ENCODE results near the gene PLA2G4D. TPM values are rescaled to one million over a fixed set of nuclear protein-coding genes. Genes with fewer than 3 reads are reported as not detected.

PLA2G4D gene
- total RNA-seq, 1 donor from 2014 or later = not detected

GRCh38 chr15:42083605-42083908, 10.8 kb downstream of the PLA2G4D start:
- peaks cover 5% of the 10 kb centered on the region for H3K36me3 Mint-ChIP-seq (ENCODE audit: unreplicated experiment)

GRCh38 chr15:42082823-42083604, 11.3 kb downstream of the PLA2G4D start:
- DNase-seq = no peak
- peaks cover 5% of the 10 kb centered on the region for H3K9me3 Mint-ChIP-seq (ENCODE audit: unreplicated experiment)
- no peak overlapping the region for H3K4me3 Mint-ChIP-seq (ENCODE audit: unreplicated experiment)
- TF ChIP-seq CTCF (IDR thresholded peaks at IDR 0.05; ENCODE audit: partially characterized antibody, unreplicated experiment) = no peak
- H3K36me3 Mint-ChIP-seq (ENCODE audit: unreplicated experiment) = peaks cover 5% of the 10 kb centered on the region
- peaks cover 3% of the 10 kb centered on the region for H3K27me3 Mint-ChIP-seq (ENCODE audit: unreplicated experiment)
- no peak overlapping the region for H3K27ac Mint-ChIP-seq (ENCODE audit: unreplicated experiment)
- H3K4me1 Mint-ChIP-seq (ENCODE audit: low read depth, unreplicated experiment) = peaks cover 5% of the 10 kb centered on the region

More at GRCh38 chr15:42083605-42083908, 10.8 kb downstream of the PLA2G4D start:
- Mint-ChIP-seq H3K4me1 (ENCODE audit: low read depth, unreplicated experiment) (peaks cover 8% of the 10 kb centered on the region), H3K27me3 (ENCODE audit: unreplicated experiment) (peaks cover 3% of the 10 kb centered on the region), H3K9me3 (ENCODE audit: unreplicated experiment) (peaks cover 5% of the 10 kb centered on the region), H3K27ac (ENCODE audit: unreplicated experiment) (no peak overlapping the region), H3K4me3 (ENCODE audit: unreplicated experiment) (no peak overlapping the region)
- no peak for TF ChIP-seq CTCF (IDR thresholded peaks at IDR 0.05; ENCODE audit: partially characterized antibody, unreplicated experiment)
- no peak for DNase-seq

GRCh38 chr15:42082141-42082540, 12.2 kb downstream of the PLA2G4D start:
- Mint-ChIP-seq H3K27me3 (ENCODE audit: unreplicated experiment) (peaks cover 3% of the 10 kb centered on the region), H3K36me3 (ENCODE audit: unreplicated experiment) (peaks cover 5% of the 10 kb centered on the region)

GRCh38 chr15:42080919-42081830, 13.2 kb downstream of the PLA2G4D start:
- no peak for TF ChIP-seq CTCF (IDR thresholded peaks at IDR 0.05; ENCODE audit: partially characterized antibody, unreplicated experiment)
- Mint-ChIP-seq H3K36me3 (ENCODE audit: unreplicated experiment) (peaks cover 5% of the 10 kb centered on the region), H3K27ac (ENCODE audit: unreplicated experiment) (no peak overlapping the region), H3K4me1 (ENCODE audit: low read depth, unreplicated experiment) (peaks cover 2% of the 10 kb centered on the region), H3K27me3 (ENCODE audit: unreplicated experiment) (peaks cover 3% of the 10 kb centered on the region), H3K9me3 (ENCODE audit: unreplicated experiment) (peaks cover 2% of the 10 kb centered on the region), H3K4me3 (ENCODE audit: unreplicated experiment) (no peak overlapping the region)
- no peak for DNase-seq

More at GRCh38 chr15:42082141-42082540, 12.2 kb downstream of the PLA2G4D start:
- DNase-seq = no peak
- no peak overlapping the region for H3K27ac Mint-ChIP-seq (ENCODE audit: unreplicated experiment)
- peaks cover 5% of the 10 kb centered on the region for H3K9me3 Mint-ChIP-seq (ENCODE audit: unreplicated experiment)
- no peak for TF ChIP-seq CTCF (IDR thresholded peaks at IDR 0.05; ENCODE audit: partially characterized antibody, unreplicated experiment)
- H3K4me3 Mint-ChIP-seq (ENCODE audit: unreplicated experiment) = no peak overlapping the region
- H3K4me1 Mint-ChIP-seq (ENCODE audit: low read depth, unreplicated experiment) = peaks cover 2% of the 10 kb centered on the region
